ENCODE measurements around the gene KRT33A.

The KRT33A gene

DNA sequence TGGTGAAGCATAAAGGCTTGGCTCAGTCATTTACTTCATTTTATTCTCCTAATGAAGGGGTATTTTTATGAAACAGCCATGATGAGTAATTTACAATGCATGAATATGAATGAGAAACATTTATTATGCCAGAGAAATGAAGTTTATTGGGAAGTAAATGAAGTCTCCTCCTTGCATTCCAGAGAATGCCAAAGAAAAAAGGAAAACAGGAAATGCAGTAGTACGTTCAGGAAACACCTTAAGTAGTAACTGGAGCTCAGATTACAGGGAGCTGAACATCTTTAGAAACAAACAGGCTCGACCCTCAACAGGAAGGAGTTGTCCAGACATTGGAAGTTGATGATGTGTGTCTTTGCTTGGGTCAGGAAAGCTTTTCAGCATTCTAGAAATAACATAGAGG is 26.9 kb upstream of the KRT33A start:
- TF ChIP-seq, protein P1, sequence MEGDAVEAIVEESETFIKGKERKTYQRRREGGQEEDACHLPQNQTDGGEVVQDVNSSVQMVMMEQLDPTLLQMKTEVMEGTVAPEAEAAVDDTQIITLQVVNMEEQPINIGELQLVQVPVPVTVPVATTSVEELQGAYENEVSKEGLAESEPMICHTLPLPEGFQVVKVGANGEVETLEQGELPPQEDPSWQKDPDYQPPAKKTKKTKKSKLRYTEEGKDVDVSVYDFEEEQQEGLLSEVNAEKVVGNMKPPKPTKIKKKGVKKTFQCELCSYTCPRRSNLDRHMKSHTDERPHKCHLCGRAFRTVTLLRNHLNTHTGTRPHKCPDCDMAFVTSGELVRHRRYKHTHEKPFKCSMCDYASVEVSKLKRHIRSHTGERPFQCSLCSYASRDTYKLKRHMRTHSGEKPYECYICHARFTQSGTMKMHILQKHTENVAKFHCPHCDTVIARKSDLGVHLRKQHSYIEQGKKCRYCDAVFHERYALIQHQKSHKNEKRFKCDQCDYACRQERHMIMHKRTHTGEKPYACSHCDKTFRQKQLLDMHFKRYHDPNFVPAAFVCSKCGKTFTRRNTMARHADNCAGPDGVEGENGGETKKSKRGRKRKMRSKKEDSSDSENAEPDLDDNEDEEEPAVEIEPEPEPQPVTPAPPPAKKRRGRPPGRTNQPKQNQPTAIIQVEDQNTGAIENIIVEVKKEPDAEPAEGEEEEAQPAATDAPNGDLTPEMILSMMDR (IDR thresholded peaks at IDR 0.05) = no peak

- TF ChIP-seq, protein P1 (IDR thresholded peaks at IDR 0.05) = no peak
These were observed 19.1 kb upstream of the KRT33A start, which contains the start of gene KRT33B for GRCh38 chr17:41369713-41370112. KRT33B (minus strand) TSS chr17:41369813; CDS start chr17:41369750, 63 bp downstream.

- TF ChIP-seq, protein P1 (IDR thresholded peaks at IDR 0.05) = no peak
These were observed 18.4 kb upstream of the KRT33A start for GRCh38 chr17:41369023-41369422.

DNA sequence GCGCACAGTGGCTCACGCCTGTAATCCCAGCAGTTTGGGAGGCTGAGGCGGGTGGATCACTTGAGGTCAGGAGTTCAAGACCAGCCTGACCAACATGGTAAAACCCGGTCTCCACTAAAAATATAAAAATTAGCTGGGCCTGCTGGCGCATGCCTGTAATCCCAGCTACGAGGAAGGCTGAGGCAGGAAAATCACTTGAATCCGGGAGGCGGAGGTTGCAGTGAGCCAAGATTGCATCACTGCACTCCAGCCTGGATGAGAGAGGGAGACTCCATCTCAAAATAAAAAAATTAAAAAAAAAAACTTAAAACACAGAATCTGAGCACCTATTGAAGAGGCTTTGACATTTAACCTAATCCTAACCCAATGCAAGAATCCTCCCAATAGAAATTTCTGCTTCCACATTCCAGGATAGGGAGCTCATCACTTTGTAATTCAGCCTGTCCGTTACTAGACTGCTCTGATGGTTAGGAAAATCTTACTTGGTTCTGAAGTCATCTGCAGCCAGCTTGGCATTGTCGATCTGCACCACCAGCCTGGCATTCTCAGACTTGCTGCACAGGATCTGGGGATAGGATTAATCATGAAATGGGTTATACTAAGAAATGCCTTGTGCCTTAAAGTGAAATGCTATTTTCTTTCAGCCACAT is 16.9 kb upstream of the KRT33A start:
- TF ChIP-seq, protein P1 (IDR thresholded peaks at IDR 0.05) = no peak

DNA sequence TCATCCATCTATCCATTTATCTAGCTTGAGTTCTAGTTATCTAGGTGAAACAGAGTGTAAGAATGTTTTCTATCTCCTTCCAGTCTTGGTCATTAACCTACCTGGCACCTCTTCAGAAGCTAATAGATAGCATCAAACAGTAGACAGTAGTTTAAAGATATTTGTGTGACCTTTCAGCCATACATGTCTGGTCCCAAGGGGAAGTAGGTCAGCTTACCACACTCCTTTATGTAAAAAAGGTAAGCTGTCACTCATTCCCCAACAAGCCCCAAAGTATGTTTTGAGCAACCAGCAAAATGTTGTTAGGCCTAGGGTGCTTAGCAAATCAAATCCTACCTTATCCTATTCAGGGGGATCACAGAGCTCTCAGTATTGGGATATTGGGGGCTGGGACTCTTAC is 15.4 kb upstream of the KRT33A start:
- TF ChIP-seq, protein P1 (IDR thresholded peaks at IDR 0.05) = no peak

- TF ChIP-seq, protein P1 (IDR thresholded peaks at IDR 0.05) = no peak
These were observed 13.3 kb upstream of the KRT33A start for GRCh38 chr17:41363881-41364280.

DNA sequence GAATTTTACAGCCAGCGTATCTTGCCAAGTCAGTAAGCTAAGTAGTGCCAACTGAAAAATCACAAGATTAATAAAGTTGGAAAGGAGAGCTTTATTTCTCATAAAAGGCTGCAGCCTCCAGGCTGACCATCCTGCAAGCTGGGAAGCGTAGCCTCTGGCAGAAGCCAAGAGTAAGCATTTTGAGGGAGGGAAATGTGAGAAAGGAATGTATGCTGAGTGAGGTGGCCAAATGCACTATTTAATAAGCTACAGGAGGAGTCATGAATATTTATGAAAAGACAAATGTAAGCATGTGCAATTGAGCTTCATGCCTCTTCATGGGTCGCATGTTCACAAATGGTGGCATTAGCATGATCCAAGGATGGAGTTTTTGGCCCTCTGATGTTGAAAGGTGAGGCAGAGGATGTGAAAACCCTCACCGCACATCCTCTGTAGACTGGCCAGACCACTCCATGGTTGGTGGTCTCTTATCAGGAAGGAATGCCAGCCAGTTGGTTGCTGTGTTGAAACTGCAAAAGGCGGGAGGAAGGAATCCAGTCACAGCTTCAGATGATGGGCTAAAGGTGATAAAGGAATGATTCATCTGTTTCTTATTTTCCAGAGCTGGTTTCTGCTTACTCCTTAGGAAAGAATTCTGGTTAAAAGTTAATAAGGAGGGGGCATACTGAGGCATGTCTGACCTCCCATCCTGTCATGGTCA is 9.8 kb upstream of the KRT33A start:
- TF ChIP-seq, protein P1 (IDR thresholded peaks at IDR 0.05) = no peak

Measured in LNCAP (cell line).